NCI-H510A treated with DMSO at 0.1 percent for 48 hours (cell line): Measurements from ENCODE around the gene MGMT.

Experiments
- DNase-seq: peaks from one replicate; lab custom pipeline; 2025; lab: John Stamatoyannopoulos, UW

The MGMT gene

GRCh38 chr10:129774082-129774735 is 307.2 kb downstream of the MGMT start:
- no peak for DNase-seq

DNA sequence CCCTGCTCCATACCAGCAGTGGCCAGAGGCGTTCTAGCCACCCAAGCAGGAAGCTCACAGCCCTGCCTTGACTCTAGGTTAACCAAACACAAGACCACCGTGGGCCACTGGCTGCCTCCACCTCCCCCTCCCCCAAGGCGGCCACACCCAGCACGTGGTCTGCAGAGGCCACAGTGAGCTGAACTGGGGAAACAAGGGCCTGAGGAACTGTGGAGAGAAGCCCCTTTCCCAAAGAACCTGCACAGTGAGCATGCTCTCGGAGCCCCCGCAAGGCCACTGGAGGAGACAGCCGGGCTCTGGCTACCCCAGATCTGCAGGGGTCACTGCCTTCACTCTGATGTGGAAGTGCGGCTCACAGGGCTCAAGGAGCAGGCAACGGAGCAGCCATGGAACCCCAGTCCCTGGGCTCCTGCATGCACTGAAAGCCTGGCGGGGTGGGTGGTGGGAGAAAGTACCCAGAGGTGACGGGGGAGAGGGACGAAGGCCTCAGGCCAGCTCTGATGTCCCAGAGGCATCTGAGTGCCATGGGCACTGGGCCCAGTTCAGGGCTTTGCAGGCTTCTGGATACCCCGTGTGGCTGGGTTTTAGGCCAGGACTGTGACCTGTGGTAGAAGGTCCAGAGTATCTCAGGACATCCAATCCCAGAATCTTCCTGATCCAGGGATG is 307.8 kb downstream of the MGMT start:
- no peak for DNase-seq

- DNase-seq, result no peak
These were observed 308.6 kb downstream of the MGMT start for GRCh38 chr10:129775681-129776080.

- DNase-seq, result no peak
These were observed 310.6 kb downstream of the MGMT start for GRCh38 chr10:129777687-129778086.

GRCh38 chr10:129778571-129778970 is 311.5 kb downstream of the MGMT start:
- no peak for DNase-seq

DNA sequence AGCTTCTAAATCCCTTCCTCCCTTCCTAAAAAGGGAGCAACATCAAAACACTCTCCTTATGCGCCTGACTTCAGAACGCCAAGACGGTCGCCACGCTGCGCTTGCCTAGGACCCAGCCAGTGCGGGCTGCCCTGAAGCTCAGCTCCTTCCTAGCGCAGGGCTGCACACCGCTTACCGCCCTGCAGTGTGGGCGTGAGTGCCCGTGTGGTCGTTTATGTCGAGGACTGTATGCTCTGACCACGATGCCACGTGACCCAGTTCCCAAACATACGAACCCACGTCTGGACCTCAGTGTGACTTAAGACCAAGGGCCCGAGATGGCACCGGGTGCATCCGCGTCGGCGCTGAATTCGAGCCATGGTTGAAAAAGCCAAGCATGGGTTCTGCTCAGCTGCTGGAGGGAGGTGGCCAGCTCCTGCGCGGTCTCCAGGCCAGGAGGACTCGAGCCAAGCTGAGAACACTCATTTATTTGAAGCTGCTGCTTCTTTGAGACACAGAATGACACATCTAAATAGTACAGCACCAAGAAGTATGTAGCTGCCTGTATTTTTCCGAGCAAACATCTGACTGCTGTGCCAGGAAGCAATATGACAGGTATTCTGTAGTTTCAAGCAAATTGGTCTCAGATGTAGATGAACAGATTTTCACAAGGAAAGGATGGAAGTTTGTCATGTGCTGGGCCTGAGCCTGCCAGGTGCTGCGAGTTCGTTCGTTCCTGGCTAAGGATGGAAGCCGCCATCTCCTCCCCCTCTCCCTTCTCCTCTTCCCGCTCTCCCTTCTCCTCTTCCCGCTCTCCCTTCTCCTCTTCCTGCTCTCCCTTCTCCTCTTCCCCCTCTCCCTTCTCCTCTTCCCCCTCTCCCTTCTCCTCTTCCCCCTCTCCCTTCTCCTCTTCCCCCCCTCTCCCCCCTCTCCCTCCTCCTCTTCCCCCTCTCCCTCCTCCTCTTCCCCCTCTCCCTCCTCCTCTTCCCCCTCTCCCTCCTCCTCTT is 312.4 kb downstream of the MGMT start:
- no peak for DNase-seq

DNA sequence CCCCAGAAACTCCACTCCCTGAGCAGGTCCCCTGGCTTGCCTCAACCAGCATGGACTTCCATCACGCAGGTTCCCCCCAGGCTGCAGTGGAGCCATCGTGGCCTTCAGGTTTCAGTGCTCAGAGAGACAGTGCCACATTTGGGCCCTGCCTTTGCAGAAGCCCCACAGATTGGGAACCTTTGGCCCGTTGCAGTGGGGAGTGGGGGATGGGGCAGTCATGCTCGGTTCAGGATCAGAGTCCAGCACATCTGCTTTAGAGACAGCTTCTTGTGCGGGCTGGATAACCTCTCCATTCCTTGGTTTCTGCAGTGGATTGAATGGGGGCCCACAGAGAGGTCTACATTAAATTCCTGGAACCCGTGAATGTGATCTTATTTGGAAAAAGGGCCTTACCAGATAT is 313.2 kb downstream of the MGMT start:
- DNase-seq, result no peak

DNA sequence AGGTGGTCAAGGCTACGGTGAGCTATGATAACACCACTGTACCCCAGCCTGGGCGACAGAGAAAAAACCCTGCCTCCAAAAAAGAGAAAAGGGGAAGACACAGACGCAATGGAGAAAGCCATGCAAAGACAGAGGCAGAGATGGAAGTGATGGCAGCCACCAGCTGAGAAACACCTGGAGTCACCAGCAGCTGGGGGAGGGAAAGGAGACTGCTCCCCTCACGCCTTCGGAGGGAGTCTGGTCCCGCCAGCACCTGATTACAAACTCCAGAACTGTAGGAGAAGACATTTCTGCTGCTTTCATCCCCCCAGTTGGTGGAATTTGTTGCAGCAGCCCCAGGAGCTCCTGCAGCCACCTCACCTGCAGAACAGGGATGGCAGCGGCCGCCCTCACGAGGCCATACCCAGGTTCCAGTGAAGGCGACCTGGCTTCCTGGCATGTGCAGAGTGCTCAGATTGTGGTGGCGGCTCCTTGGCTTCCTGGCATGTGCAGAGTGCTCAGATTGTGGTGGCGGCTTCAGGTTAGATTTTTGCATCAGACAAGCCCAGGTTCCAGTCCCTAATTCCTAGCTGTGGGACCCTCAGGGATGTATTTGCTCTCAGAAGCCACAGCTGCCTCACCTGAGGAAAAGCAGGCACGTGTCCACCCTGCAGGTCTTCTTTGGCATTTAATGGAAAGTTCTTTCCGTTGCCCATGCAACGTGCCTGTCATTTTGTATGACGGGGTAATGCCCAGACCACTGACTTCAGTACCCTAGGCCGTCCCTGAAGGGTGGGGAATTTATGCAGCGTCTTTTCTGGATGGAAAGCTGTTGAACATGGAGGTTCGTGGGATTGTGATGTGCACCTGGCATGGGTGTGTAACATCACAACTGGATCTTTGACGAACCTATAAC is 314.1 kb downstream of the MGMT start:
- no peak for DNase-seq

DNA sequence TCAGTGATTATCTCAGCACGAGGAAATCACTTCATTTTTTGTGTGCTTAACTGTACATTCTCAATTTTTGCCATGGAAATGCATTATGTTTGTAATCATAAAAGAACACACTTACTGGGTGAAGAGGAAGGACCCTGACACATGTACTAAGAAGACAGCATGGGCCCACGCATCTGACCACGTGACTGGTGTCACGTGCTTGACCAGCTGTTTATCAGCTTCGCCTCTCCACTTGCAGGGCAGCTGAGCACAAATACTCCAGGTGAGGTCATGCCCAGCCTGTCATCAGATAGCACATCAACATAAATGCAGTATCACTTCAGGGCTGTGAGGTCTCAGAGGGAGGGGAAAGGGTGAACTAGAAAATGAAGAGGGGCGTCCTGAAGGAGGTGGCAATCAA is 317.2 kb downstream of the MGMT start:
- DNase-seq, result no peak

- no peak for DNase-seq
These were observed 317.9 kb downstream of the MGMT start for GRCh38 chr10:129784891-129785290.

DNA sequence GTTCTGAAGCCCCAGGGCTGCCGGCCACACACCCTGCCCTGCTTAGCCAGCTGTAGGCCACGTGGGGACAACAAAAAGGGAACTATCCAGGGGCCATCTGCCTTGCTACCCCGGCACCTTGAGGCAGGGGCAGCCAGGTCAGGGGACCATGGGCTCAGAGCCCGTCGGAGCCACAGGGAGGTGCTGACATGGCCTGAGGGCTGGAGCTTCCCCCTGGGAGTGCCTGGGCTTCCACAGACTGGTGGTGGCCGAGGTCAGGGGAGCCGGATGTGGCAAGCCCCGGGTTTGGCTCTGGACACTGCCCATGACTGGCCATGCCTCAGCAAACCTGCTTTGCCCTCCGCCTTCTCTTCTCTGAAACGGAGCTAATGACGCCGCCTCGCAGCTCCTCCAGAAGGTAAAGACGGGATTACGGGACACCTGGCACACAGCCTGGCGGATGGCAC is 318.5 kb downstream of the MGMT start:
- DNase-seq, result no peak

DNA sequence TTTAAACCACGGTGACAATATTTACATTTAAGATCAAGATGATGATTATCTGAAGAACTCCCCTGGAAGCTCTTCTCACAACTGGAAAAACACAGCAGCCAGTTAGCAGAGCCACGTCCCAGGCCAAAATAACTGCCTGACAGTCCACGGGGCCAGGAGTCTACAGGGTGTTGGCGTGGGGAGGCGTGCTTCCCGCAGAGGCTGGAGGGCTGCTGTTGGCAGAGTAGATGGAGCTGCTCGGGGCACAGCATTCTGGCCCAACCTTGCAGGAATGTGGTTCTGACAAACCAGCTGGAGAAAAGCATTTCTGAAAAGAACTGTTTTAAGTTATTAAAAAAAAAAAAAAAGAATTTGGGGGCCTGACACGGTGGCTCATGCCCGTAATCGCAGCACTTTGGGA is 319.2 kb downstream of the MGMT start:
- DNase-seq, result no peak

GRCh38 chr10:129787557-129787956 is 320.5 kb downstream of the MGMT start:
- no peak for DNase-seq

GRCh38 chr10:129788215-129788614 is 321.2 kb downstream of the MGMT start:
- DNase-seq, result no peak

DNA sequence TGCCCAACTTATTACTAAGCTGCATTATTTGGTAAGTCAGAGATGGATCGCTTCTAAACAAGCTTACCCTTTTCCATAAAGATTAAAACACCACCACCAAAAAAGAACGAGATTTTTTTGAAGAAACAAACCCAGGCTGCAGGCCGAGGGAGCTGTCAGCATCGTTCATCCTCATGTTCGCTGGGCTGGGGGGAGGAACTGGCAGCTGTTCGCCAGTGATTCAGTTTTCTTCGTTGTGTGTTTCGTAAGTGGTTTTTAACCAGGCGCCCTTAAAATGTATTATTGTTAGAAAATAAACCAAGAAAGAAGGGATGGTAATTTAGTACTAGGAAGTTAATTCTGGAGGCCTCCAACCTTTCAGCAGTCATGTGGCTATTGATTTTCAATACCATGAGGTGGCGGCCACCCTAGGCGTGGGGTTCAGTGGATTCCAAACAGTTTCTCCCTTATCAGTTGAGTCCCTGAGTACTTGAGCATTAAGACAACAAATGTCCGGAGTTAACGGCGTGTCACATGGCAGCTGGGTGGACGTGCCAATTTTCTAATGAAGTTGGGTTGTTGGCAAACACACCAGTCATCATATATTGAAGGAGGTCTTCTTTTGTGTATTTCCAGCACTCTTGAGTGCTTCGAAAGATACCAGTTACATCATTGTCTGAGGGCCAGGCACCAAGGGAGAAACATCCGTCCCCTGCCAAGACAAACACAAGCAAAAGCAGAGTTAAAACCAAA is 323.8 kb downstream of the MGMT start:
- no peak for DNase-seq

DNA sequence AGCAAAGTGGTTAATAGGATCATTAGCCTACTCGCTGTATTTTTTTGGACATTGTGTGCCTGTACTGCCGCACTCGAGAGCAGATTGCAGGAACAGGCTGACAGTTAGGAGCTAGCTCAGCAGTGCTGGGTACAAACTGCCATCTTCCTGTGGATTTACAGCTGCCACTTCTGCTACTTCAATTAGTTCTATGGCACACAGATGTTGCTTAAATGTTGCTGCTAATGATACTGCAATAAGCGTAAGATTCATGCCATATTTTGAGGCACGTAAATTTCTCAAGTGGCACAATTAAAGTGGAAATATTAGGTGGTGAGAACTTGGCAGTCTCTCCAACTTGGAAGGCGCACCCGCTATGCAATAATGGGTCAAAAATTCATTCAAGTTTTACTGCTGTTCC is 325.1 kb downstream of the MGMT start:
- DNase-seq, result no peak

DNA sequence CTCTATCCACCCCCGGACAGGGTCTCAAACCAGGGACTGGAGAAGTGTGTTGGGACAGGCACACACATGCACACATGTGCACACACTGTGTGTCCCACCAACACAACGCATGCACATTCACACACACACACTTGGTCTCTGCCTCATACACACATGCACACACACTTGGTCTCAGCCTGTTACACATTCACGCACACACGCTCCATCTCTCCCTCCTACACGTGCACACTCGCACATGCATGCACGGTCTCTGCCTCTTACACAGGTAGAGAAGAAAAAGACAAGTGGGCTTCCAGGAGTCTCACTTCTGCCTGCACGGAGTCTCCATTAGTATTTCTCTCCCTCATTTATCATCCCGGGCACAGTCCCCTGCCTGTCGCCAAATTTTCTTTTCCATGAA is 325.8 kb downstream of the MGMT start:
- DNase-seq, result no peak

- DNase-seq, result no peak
These were observed 326.4 kb downstream of the MGMT start for GRCh38 chr10:129793479-129793878.

GRCh38 chr10:129793996-129794395 is 327.0 kb downstream of the MGMT start:
- DNase-seq, result no peak

- no peak for DNase-seq
These were observed 329.8 kb downstream of the MGMT start for GRCh38 chr10:129796710-129797420.
